ENCODE results near the gene GAS2L3.

DNA sequence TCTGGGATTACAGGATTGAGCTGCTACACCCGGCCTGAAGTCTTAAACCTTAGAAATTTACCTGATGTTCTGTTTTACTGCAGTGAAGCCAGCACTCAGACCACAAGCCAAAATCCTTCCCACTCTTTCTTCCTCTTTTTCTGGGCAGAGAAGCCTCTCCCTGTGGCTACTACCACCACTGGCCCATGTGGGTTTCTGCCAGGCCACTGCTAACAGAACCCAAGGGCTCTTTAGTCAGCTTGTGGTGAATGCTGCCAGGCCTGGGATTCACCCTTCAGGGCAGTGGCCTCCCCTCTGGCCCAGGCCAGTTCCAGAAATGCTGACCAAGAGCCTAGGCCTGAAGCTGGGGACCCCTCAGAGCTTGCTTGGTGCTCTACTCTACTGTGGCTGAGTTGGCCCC, 35.3 kb downstream of the GAS2L3 start:
- TF ChIP-seq POLR2A (IDR thresholded peaks at IDR 0.05), result no peak
- TF ChIP-seq, protein P1, sequence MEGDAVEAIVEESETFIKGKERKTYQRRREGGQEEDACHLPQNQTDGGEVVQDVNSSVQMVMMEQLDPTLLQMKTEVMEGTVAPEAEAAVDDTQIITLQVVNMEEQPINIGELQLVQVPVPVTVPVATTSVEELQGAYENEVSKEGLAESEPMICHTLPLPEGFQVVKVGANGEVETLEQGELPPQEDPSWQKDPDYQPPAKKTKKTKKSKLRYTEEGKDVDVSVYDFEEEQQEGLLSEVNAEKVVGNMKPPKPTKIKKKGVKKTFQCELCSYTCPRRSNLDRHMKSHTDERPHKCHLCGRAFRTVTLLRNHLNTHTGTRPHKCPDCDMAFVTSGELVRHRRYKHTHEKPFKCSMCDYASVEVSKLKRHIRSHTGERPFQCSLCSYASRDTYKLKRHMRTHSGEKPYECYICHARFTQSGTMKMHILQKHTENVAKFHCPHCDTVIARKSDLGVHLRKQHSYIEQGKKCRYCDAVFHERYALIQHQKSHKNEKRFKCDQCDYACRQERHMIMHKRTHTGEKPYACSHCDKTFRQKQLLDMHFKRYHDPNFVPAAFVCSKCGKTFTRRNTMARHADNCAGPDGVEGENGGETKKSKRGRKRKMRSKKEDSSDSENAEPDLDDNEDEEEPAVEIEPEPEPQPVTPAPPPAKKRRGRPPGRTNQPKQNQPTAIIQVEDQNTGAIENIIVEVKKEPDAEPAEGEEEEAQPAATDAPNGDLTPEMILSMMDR (IDR thresholded peaks at IDR 0.05), result no peak

All from tibial nerve (tissue), 3 donors.